ENCODE measurements around the gene PKM. TPM values are rescaled to one million over a fixed set of nuclear protein-coding genes. Genes with fewer than 3 reads are reported as not detected.

Gene PKM
- total RNA-seq, 1 donor from 2014 or later: 1,163 TPM

DNA sequence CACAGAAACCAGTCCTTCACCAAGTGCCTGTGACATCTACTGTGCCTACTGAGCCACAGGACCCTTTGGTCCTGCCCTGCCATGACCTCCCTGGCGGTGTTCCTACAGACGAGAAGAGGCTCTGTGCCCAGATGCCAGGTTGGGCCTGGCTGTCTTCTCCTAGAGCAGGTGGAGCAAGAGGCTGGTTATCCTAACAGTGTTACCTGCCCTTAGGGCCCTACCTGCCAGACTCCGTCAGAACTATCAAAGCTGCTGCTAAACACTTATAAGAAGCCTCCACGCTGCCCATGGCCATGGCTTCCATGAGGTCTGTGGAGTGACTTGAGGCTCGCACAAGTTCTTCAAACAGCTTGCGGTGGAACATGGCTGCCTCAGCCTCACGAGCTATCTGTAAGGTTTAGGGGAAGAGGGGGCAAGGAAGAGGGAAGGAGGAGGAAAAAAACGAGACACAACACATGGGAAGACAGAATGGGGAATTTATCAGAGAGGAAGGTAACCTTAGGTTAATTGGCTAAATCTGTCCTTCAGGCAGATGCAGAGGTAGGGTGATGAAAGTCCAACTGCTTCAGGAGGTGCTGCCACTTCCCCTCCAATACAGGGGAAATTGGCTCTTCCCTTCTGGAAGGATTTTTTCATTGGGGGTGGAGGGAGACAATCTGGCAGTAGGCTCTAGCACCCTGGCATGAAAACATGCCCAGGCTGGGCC, 28.0 kb downstream of the PKM start:
- H3K27ac Mint-ChIP-seq: peak overlapping the region; percentile 87
- peaks cover 93% of the 10 kb centered on the region for H4K20me1 ChIP-seq (ENCODE audit: low read depth)
- no peaks in the 10 kb centered on the region for H3K9me3 ChIP-seq (ENCODE audit: low read depth)
- no peak overlapping the region for H3K4me3 Mint-ChIP-seq
- H3K36me3 Mint-ChIP-seq: peaks cover 52% of the 10 kb centered on the region
- no peak overlapping the region for H3K27ac ChIP-seq
- no peaks in the 10 kb centered on the region for H3K79me2 ChIP-seq (ENCODE audit: low read depth)
- peaks cover 37% of the 10 kb centered on the region for H3F3A ChIP-seq (ENCODE audit: low read depth)
- no peaks in the 10 kb centered on the region for H3K4me1 ChIP-seq
- H3K4me1 Mint-ChIP-seq: peaks cover 5% of the 10 kb centered on the region
- H3K27me3 ChIP-seq: peaks cover 16% of the 10 kb centered on the region
- no peak overlapping the region for H3K4me2 ChIP-seq
- no peak overlapping the region for H3K4me3 ChIP-seq
- peaks cover 8% of the 10 kb centered on the region for H3K27me3 Mint-ChIP-seq (ENCODE audit: insufficient read depth, low read depth)
- no peak overlapping the region for H3K9ac ChIP-seq
- no peak overlapping the region for H2AFZ ChIP-seq (replicated peaks)
- DNase-seq (ENCODE audit: low spot score): no peak
- peaks cover 10% of the 10 kb centered on the region for H3K36me3 ChIP-seq
- TF ChIP-seq EZH2 (IDR thresholded peaks at IDR 0.05) (no peak), EZH2phosphoT487 (IDR thresholded peaks at IDR 0.05) (no peak)
- TF ChIP-seq, protein P1, sequence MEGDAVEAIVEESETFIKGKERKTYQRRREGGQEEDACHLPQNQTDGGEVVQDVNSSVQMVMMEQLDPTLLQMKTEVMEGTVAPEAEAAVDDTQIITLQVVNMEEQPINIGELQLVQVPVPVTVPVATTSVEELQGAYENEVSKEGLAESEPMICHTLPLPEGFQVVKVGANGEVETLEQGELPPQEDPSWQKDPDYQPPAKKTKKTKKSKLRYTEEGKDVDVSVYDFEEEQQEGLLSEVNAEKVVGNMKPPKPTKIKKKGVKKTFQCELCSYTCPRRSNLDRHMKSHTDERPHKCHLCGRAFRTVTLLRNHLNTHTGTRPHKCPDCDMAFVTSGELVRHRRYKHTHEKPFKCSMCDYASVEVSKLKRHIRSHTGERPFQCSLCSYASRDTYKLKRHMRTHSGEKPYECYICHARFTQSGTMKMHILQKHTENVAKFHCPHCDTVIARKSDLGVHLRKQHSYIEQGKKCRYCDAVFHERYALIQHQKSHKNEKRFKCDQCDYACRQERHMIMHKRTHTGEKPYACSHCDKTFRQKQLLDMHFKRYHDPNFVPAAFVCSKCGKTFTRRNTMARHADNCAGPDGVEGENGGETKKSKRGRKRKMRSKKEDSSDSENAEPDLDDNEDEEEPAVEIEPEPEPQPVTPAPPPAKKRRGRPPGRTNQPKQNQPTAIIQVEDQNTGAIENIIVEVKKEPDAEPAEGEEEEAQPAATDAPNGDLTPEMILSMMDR (IDR thresholded peaks at IDR 0.05): no peak
- peaks cover 2% of the 10 kb centered on the region for H3K9me3 Mint-ChIP-seq

DNA sequence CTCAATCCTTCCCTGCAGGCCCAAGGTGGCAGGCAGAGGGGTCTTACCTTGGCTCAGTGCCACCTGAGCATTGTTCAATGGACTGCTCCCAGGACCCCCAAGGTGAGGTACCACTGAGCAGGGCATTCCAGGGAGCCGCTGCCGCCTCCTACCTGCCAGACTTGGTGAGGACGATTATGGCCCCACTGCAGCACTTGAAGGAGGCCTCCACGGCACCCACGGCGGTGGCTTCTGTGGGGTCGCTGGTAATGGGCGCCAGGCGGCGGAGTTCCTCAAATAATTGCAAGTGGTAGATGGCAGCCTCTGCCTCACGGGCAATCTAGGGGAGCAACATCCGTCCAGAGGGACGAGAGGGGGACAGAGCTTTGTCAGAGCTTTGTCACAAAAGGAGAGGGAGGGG, 28.7 kb downstream of the PKM start:
- Histone ChIP-seq H3K4me2 (no peak overlapping the region), H3K36me3 (peaks cover 9% of the 10 kb centered on the region), H3K9ac (no peak overlapping the region), H3K4me3 (no peak overlapping the region), H4K20me1 (ENCODE audit: low read depth) (peaks cover 90% of the 10 kb centered on the region), H3K79me2 (ENCODE audit: low read depth) (no peaks in the 10 kb centered on the region), H3F3A (ENCODE audit: low read depth) (peaks cover 40% of the 10 kb centered on the region), H3K27me3 (peaks cover 23% of the 10 kb centered on the region), H3K4me1 (no peaks in the 10 kb centered on the region), H2AFZ (replicated peaks) (no peak overlapping the region), H3K27ac (no peak overlapping the region), H3K9me3 (ENCODE audit: low read depth) (no peaks in the 10 kb centered on the region)
- no peak overlapping the region for H3K4me3 Mint-ChIP-seq
- peaks cover 11% of the 10 kb centered on the region for H3K27me3 Mint-ChIP-seq (ENCODE audit: insufficient read depth, low read depth)
- peaks cover 7% of the 10 kb centered on the region for H3K4me1 Mint-ChIP-seq
- H3K9me3 Mint-ChIP-seq: peaks cover 2% of the 10 kb centered on the region
- H3K36me3 Mint-ChIP-seq: peaks cover 49% of the 10 kb centered on the region
- no peak for DNase-seq (ENCODE audit: low spot score)
- H3K27ac Mint-ChIP-seq: no peak overlapping the region
- TF ChIP-seq EZH2 (IDR thresholded peaks at IDR 0.05): no peak
- TF ChIP-seq EZH2phosphoT487 (IDR thresholded peaks at IDR 0.05): no peak
- TF ChIP-seq, protein P1 (IDR thresholded peaks at IDR 0.05): no peak

DNA sequence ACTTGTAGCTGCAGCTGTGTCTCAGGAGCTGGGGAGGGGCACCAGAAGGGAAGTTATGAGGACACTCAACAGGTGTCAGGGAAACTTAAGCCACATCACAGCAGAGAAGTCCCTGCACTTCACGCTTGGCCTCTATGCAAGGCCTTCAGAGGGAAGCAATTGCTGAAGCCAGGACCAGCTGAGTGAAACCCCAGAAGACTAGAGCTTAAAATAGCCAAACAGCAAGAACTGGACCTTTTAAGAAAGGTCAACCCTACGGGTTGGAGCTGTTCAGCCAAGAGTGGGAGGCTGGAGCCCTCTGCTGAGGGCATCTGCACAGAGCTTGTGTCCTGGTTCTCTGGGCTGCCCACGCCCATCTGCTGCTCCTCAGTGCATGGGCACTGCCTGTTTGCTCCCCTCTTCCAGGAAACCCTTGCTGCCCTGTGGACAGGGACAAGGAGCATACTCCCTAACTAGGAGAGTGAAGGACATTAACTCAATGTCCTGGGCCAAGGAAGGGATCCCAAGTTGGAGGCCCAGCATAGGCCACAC, 29.5 kb downstream of the PKM start:
- H3K27ac ChIP-seq: no peak overlapping the region
- H4K20me1 ChIP-seq (ENCODE audit: low read depth): peaks cover 90% of the 10 kb centered on the region
- H2AFZ ChIP-seq (replicated peaks): no peak overlapping the region
- peaks cover 2% of the 10 kb centered on the region for H3K9me3 Mint-ChIP-seq
- H3K4me3 ChIP-seq: no peak overlapping the region
- peaks cover 5% of the 10 kb centered on the region for H3K4me1 Mint-ChIP-seq
- peaks cover 8% of the 10 kb centered on the region for H3K4me1 ChIP-seq
- TF ChIP-seq EZH2 (IDR thresholded peaks at IDR 0.05) (no peak), EZH2phosphoT487 (IDR thresholded peaks at IDR 0.05) (no peak)
- TF ChIP-seq, protein P1 (IDR thresholded peaks at IDR 0.05): no peak
- no peaks in the 10 kb centered on the region for H3K9me3 ChIP-seq (ENCODE audit: low read depth)
- H3K27me3 ChIP-seq: peaks cover 31% of the 10 kb centered on the region
- no peak overlapping the region for H3K4me3 Mint-ChIP-seq
- no peak for DNase-seq (ENCODE audit: low spot score)
- H3K79me2 ChIP-seq (ENCODE audit: low read depth): no peaks in the 10 kb centered on the region
- H3K27me3 Mint-ChIP-seq (ENCODE audit: insufficient read depth, low read depth): peaks cover 18% of the 10 kb centered on the region
- H3K27ac Mint-ChIP-seq: no peak overlapping the region
- H3K4me2 ChIP-seq: no peak overlapping the region
- H3K36me3 ChIP-seq: peaks cover 9% of the 10 kb centered on the region
- H3K9ac ChIP-seq: no peak overlapping the region
- peaks cover 41% of the 10 kb centered on the region for H3K36me3 Mint-ChIP-seq
- peaks cover 49% of the 10 kb centered on the region for H3F3A ChIP-seq (ENCODE audit: low read depth)
